ENCODE results near the gene SCFD2. TPM values are rescaled to one million over a fixed set of nuclear protein-coding genes. Genes with fewer than 3 reads are reported as not detected.

SCFD2 gene
- total RNA-seq, 1 donor from 2014 or later: 17.2 TPM

- H3K27me3 Mint-ChIP-seq (ENCODE audit: unreplicated experiment): no peaks in the 10 kb centered on the region
- H3K4me1 Mint-ChIP-seq (ENCODE audit: low read depth, unreplicated experiment): no peaks in the 10 kb centered on the region
- no peak overlapping the region for H3K27ac Mint-ChIP-seq (ENCODE audit: unreplicated experiment)
- TF ChIP-seq CTCF (IDR thresholded peaks at IDR 0.05; ENCODE audit: partially characterized antibody, unreplicated experiment): no peak
- H3K4me3 Mint-ChIP-seq (ENCODE audit: unreplicated experiment): no peak overlapping the region
- no peaks in the 10 kb centered on the region for H3K9me3 Mint-ChIP-seq (ENCODE audit: unreplicated experiment)
- no peaks in the 10 kb centered on the region for H3K36me3 Mint-ChIP-seq (ENCODE audit: unreplicated experiment)
- no peak for DNase-seq
Observed at GRCh38 chr4:53126099-53126498, 239.8 kb downstream of the SCFD2 start.

- Mint-ChIP-seq H3K27ac (ENCODE audit: unreplicated experiment) (no peak overlapping the region), H3K4me1 (ENCODE audit: low read depth, unreplicated experiment) (no peaks in the 10 kb centered on the region), H3K9me3 (ENCODE audit: unreplicated experiment) (no peaks in the 10 kb centered on the region), H3K4me3 (ENCODE audit: unreplicated experiment) (no peak overlapping the region), H3K27me3 (ENCODE audit: unreplicated experiment) (no peaks in the 10 kb centered on the region), H3K36me3 (ENCODE audit: unreplicated experiment) (no peaks in the 10 kb centered on the region)
- DNase-seq: no peak
- no peak for TF ChIP-seq CTCF (IDR thresholded peaks at IDR 0.05; ENCODE audit: partially characterized antibody, unreplicated experiment)
Observed at GRCh38 chr4:53123819-53124218, 242.0 kb downstream of the SCFD2 start.

DNA sequence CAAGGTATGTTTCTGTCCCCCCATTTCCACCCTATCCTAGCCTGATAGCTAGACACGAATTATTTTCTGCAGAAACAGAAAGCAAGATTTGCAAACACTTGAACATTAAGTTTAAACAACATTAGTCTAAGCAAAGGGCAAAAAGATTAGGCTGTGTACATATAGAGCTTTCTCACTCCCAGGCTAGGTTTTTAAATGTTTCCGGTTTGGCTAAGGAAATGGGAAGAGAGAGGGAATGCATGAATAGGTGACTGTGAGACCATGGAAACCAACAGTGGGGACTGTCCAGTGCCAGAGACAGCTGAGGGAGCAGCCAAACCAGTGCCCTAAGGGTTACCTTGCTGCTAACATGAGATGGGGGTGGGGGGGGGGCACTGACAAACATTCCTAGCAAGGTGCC lies 242.7 kb downstream of the SCFD2 start:
- no peaks in the 10 kb centered on the region for H3K9me3 Mint-ChIP-seq (ENCODE audit: unreplicated experiment)
- no peak overlapping the region for H3K27ac Mint-ChIP-seq (ENCODE audit: unreplicated experiment)
- no peak for DNase-seq
- H3K4me3 Mint-ChIP-seq (ENCODE audit: unreplicated experiment): no peak overlapping the region
- no peaks in the 10 kb centered on the region for H3K36me3 Mint-ChIP-seq (ENCODE audit: unreplicated experiment)
- no peak for TF ChIP-seq CTCF (IDR thresholded peaks at IDR 0.05; ENCODE audit: partially characterized antibody, unreplicated experiment)
- no peaks in the 10 kb centered on the region for H3K4me1 Mint-ChIP-seq (ENCODE audit: low read depth, unreplicated experiment)
- no peaks in the 10 kb centered on the region for H3K27me3 Mint-ChIP-seq (ENCODE audit: unreplicated experiment)

DNA sequence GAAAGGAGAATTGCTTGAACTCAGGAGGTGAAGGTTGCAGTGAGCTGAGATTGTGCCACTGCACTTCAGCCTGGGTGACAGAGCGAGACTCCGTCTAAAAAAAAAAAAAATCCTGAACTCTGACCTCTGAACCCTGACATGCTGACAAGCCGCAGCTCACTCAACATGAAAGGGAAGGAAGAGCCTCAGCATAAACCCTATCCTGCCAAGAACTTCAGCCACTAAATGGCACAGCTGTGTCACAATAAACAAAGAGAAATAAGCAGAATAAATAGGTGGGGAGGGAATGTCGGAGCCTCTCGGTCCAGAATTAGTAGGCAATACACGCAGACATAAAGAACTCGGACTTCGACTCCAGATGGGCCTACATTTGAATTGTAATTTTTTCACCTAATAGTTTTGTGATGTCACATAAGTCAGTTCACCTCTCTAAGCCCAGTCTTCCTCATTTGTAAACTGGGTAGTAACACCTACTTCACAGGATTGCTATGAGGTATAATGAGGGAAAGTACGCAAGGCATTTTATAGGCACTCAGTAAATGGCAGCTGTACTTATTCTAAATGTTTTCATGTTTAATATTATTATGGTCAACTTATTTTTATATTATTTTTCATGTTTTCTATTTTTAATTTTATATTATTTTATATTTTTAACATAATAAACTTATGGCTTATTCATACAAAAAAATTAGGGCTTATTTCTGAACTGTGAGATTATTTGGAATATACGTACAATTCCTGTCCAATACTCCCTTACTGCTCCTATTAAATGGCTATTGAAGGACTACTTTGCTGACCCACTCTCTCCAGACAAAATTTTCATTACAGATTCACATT lies 243.4 kb downstream of the SCFD2 start:
- H3K36me3 Mint-ChIP-seq (ENCODE audit: unreplicated experiment): no peaks in the 10 kb centered on the region
- no peak overlapping the region for H3K4me3 Mint-ChIP-seq (ENCODE audit: unreplicated experiment)
- no peaks in the 10 kb centered on the region for H3K4me1 Mint-ChIP-seq (ENCODE audit: low read depth, unreplicated experiment)
- no peaks in the 10 kb centered on the region for H3K9me3 Mint-ChIP-seq (ENCODE audit: unreplicated experiment)
- DNase-seq: no peak
- H3K27ac Mint-ChIP-seq (ENCODE audit: unreplicated experiment): no peak overlapping the region
- no peak for TF ChIP-seq CTCF (IDR thresholded peaks at IDR 0.05; ENCODE audit: partially characterized antibody, unreplicated experiment)
- H3K27me3 Mint-ChIP-seq (ENCODE audit: unreplicated experiment): no peaks in the 10 kb centered on the region

- Mint-ChIP-seq H3K36me3 (ENCODE audit: unreplicated experiment) (no peaks in the 10 kb centered on the region), H3K9me3 (ENCODE audit: unreplicated experiment) (no peaks in the 10 kb centered on the region), H3K27me3 (ENCODE audit: unreplicated experiment) (no peaks in the 10 kb centered on the region), H3K4me1 (ENCODE audit: low read depth, unreplicated experiment) (no peaks in the 10 kb centered on the region), H3K4me3 (ENCODE audit: unreplicated experiment) (no peak overlapping the region), H3K27ac (ENCODE audit: unreplicated experiment) (no peak overlapping the region)
- no peak for TF ChIP-seq CTCF (IDR thresholded peaks at IDR 0.05; ENCODE audit: partially characterized antibody, unreplicated experiment)
- DNase-seq: no peak
Observed at GRCh38 chr4:53121264-53121865, 244.5 kb downstream of the SCFD2 start.

Measured in glutamatergic neuron (in vitro differentiated cells).